Mucosa of rectum (tissue), 2 donors: ENCODE data around the gene KCNJ15.

Source experiments
- H3K27ac ChIP-seq, 2 donors: one replicate each; pipeline ENCODE4 v1.7.0; 2013; ENCODE audit warnings: inconsistent platforms in 2 of 2, low read depth in 2 of 2, low read length in 2 of 2
- H3K27me3 ChIP-seq, 2 donors: one replicate each; pipeline ENCODE4 v1.7.0; 2013; ENCODE audit warnings: low read length in 2 of 2; ENCODE audit not compliant: control insufficient read depth in 2 of 2, insufficient read depth in 2 of 2
- H3K36me3 ChIP-seq, 2 donors: one replicate each; pipeline ENCODE4 v1.7.0; 2013; ENCODE audit warnings: low read length in 2 of 2; ENCODE audit not compliant: control insufficient read depth in 2 of 2, insufficient read depth in 2 of 2
- H3K4me1 ChIP-seq, 2 donors: one replicate each; pipeline ENCODE4 v1.7.0; 2013; ENCODE audit warnings: low read length in 2 of 2, mild to moderate bottlenecking in 1 of 2; ENCODE audit not compliant: control insufficient read depth in 2 of 2, insufficient read depth in 2 of 2
- H3K4me3 ChIP-seq, 2 donors: one replicate each; pipeline ENCODE4 v1.7.0; 2013; ENCODE audit warnings: low read length in 2 of 2
- H3K9ac ChIP-seq, 2 donors: one replicate each; pipeline ENCODE4 v1.7.0; 2013; ENCODE audit warnings: low read length in 2 of 2, low read depth in 1 of 2, mild to moderate bottlenecking in 1 of 2
- H3K9me3 ChIP-seq, 2 donors: one replicate each; pipeline ENCODE4 v1.7.0; 2013; ENCODE audit warnings: low read length in 2 of 2; ENCODE audit not compliant: control insufficient read depth in 2 of 2
- donor health status: healthy.
- donor health status: Normal muscosa, but diverticular disease.

KCNJ15 gene

DNA sequence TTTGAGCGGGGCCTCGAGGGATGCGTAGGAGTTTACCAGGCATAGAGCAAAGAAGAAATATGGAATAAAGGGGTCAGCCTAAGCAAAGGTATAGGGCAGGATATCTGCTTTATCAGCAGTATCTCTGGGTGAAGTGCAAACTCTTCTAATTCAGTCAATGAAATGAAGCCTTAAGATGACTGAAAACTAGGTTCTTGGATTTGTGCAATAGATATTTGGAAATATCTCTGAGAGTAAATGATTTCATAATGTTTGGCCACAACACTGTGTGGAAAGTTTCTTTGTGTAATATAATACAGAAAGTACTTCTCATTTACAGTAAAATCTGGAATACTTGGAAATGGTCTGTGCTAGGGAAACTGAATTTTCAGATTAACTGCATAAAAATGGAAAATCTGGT, 26.1 kb downstream of the KCNJ15 start:
- no peaks in the 10 kb centered on the region for H3K27me3 ChIP-seq
- H3K9ac ChIP-seq = no peak overlapping the region
- H3K4me3 ChIP-seq = no peak overlapping the region
- peaks cover 0 to under 1% of the 10 kb centered on the region in 2 donors for H3K4me1 ChIP-seq
- H3K27ac ChIP-seq = no peak overlapping the region
- H3K9me3 ChIP-seq = peaks cover 0 to 1% of the 10 kb centered on the region in 2 donors
- no peaks in the 10 kb centered on the region for H3K36me3 ChIP-seq

DNA sequence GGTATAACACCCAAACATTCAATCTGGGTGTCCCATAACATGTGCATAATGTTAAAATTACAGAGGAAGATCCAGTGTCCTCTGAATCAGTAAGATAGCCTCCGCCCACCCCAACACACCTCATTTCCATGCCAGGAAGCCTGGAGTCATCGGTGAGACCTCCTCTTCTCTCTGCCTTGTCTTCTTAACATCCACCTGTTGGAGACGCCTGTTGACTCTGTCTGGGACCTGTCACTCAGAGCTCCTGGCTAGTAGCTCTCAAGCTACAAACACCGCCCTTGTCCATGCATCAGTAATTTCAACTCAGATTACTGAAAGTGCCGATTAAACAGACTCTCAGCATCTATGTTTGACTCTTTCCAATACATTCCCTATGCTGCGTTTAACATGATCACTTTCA, 27.4 kb downstream of the KCNJ15 start:
- Histone ChIP-seq H3K4me1 (no peaks in the 10 kb centered on the region), H3K27ac (no peak overlapping the region), H3K9ac (no peak overlapping the region)

DNA sequence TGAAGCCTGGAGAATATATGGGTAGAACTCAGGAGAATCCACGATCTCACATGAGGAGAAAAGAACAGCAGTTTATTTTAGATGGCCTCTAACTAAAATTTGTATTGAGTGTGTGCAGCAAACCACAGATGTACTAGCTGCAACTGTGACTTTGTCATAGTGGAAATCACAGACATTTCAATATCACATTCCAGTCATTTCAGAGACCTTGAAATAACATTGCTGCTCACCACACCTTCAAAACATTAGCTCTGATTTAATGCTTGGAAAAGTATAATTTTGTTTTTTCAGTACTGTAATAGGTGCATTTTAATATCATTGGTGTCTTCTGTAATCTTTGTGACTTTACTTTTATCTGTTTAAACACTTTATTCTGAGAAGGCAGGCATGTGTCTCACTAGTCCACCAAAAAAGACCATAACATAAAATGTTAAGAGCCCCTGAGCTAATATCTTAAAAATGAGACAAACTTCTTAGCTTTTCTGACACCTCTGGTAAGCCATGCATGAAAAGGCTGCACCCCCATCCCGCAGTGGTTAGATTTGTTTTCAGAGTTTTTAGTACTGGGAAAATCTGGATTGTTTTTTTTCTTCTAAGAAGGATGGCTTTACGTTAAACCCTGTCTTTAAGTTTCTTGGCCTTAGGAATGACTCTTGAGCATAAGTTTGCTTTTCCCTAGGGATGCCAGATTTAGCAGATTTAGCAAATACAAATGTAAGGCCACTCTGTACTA, 30.1 kb downstream of the KCNJ15 start:
- Histone ChIP-seq H3K27me3 (no peaks in the 10 kb centered on the region), H3K4me1 (peaks cover 0 to 3% of the 10 kb centered on the region in 2 donors), H3K36me3 (no peaks in the 10 kb centered on the region), H3K4me3 (no peak overlapping the region), H3K9me3 (peaks cover 0 to 1% of the 10 kb centered on the region in 2 donors), H3K9ac (no peak overlapping the region), H3K27ac (no peak overlapping the region)

More for the DNA sequence above, 27.4 kb downstream of the KCNJ15 start:
- Histone ChIP-seq H3K27me3 (no peaks in the 10 kb centered on the region), H3K4me3 (no peak overlapping the region), H3K36me3 (no peaks in the 10 kb centered on the region), H3K9me3 (peaks cover 0 to 1% of the 10 kb centered on the region in 2 donors)

GRCh38 chr21:38287476-38287875, 30.7 kb downstream of the KCNJ15 start:
- no peaks in the 10 kb centered on the region for H3K27me3 ChIP-seq
- no peak overlapping the region for H3K27ac ChIP-seq
- peaks cover 0 to 1% of the 10 kb centered on the region in 2 donors for H3K9me3 ChIP-seq
- no peaks in the 10 kb centered on the region for H3K36me3 ChIP-seq
- H3K4me1 ChIP-seq = peaks cover 0 to 3% of the 10 kb centered on the region in 2 donors
- H3K4me3 ChIP-seq = no peak overlapping the region
- H3K9ac ChIP-seq = no peak overlapping the region

DNA sequence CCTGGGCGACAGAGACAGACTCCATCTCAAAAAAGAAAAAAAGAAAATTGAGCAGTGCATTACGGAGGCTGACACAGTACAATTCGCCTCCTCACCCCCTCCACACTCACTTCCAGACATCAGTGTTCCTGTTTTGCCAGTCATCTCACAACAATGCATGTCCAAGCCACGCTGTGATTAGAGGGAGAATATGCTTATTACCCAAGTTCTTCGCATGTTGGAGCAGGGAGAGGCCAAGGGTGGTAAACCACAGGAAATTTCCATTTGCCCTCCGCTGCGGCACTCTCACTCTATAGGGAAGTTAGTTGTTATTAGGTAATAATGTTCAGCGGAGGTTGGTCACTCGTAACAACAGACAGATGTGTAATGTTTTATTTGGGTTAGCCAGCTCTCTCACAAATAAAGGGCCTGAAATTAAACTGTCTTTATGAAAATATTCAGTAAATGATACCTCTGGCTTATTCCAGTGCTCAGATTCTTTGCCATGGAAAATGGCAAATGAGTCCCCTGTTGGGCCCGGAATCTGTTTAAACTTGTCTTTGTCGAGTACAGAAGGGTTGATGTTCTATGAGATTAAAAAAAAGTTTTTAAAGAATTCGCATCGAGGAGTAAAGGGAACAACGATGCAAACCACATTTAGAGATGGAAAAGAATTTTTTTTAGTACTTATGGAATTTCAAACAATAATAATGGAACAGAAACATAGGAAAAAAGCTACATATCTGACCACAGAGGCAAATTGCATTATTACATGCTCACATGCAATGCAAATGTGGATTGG, 33.1 kb downstream of the KCNJ15 start:
- Histone ChIP-seq H3K27ac (no peak overlapping the region), H3K9me3 (no peaks in the 10 kb centered on the region), H3K4me1 (peaks cover 9% of the 10 kb centered on the region in 2 donors), H3K4me3 (no peak overlapping the region), H3K36me3 (no peaks in the 10 kb centered on the region), H3K9ac (no peak overlapping the region), H3K27me3 (no peaks in the 10 kb centered on the region)

DNA sequence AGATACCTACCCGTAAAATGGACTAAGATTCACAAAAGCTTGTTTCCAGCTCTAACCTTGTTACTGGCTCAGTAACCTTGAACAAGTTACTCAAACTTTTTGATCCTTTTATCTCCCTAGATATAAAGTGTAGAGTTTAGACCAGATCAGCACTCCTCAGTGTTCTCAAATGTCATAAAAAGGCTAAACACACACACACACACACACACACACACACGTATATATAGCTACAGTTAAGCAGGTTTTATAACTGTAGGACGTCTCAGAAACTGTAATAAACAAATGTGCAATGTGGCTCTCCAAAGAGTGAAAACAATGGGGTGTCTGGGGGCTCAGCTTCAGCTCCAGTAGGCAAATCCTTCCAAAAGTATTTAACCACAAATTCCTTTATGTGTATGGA, 34.0 kb downstream of the KCNJ15 start:
- no peaks in the 10 kb centered on the region for H3K27me3 ChIP-seq
- no peaks in the 10 kb centered on the region for H3K9me3 ChIP-seq
- H3K9ac ChIP-seq = no peak overlapping the region
- no peak overlapping the region for H3K4me3 ChIP-seq
- no peaks in the 10 kb centered on the region for H3K36me3 ChIP-seq
- no peak overlapping the region for H3K27ac ChIP-seq
- H3K4me1 ChIP-seq = peaks cover 9% of the 10 kb centered on the region in 2 donors

- H3K27ac ChIP-seq = no peak overlapping the region
Observed at GRCh38 chr21:38291874-38292273, 35.1 kb downstream of the KCNJ15 start.

GRCh38 chr21:38293113-38293512, 36.3 kb downstream of the KCNJ15 start:
- Histone ChIP-seq H3K36me3 (no peaks in the 10 kb centered on the region), H3K9me3 (no peaks in the 10 kb centered on the region), H3K4me3 (no peak overlapping the region), H3K27me3 (no peaks in the 10 kb centered on the region), H3K9ac (no peak overlapping the region), H3K4me1 (peaks cover 9% of the 10 kb centered on the region in 2 donors), H3K27ac (no peak overlapping the region)

More at GRCh38 chr21:38291874-38292273, 35.1 kb downstream of the KCNJ15 start:
- no peaks in the 10 kb centered on the region for H3K9me3 ChIP-seq
- H3K27me3 ChIP-seq = no peaks in the 10 kb centered on the region
- H3K36me3 ChIP-seq = no peaks in the 10 kb centered on the region
- no peak overlapping the region for H3K9ac ChIP-seq
- no peak overlapping the region for H3K4me3 ChIP-seq
- H3K4me1 ChIP-seq = peaks cover 9% of the 10 kb centered on the region in 2 donors

DNA sequence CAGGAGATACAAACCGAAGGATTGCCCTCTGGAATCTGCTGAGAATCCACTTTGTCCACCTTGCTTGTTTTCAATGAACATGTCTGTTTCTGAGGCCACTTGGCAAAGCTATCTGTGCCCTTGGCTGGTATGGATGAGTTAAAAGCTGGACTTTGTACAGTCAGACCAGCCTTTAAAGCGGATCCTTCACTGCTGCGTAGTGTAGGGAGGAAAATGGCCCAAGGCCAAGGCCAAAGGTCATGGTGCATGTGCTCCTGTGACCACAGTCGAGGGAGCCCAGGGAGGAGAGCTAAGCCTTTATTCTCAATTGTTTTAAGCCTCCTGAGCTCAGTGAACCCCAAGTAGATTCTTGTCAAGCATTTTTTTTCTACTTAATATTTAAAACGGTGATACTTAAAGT, 37.0 kb downstream of the KCNJ15 start:
- Histone ChIP-seq H3K9ac (no peak overlapping the region), H3K4me3 (no peak overlapping the region), H3K4me1 (peaks cover 9% of the 10 kb centered on the region in 2 donors), H3K27ac (no peak overlapping the region), H3K9me3 (no peaks in the 10 kb centered on the region), H3K27me3 (no peaks in the 10 kb centered on the region), H3K36me3 (no peaks in the 10 kb centered on the region)

DNA sequence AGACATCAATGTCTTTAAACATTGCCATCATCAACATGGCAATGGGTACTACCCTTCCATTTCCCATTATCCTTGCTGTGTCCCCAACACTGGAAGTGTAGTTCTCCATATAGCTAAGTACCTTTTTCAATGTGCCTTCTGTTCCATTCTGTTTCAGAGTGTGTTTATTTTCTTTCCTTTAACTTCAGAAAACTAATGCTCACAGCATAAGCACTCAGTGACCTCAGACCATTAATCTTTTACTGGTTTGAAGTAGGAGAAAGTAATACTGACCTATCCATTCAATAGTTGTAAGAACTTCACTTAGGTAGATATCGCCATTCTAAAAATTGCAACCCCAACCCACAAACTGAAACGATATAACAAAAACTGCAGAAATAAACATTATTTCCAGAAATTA, 37.8 kb downstream of the KCNJ15 start:
- Histone ChIP-seq H3K4me1 (peaks cover 9% of the 10 kb centered on the region in 2 donors), H3K27ac (no peak overlapping the region), H3K27me3 (no peaks in the 10 kb centered on the region), H3K36me3 (no peaks in the 10 kb centered on the region), H3K9ac (no peak overlapping the region), H3K4me3 (no peak overlapping the region), H3K9me3 (no peaks in the 10 kb centered on the region)
